Measurements from ENCODE around the gene CCNE1. TPM values are rescaled to one million over a fixed set of nuclear protein-coding genes. Genes with fewer than 3 reads are reported as not detected.

CCNE1 gene
- total and polyA plus RNA-seq, 2 of the 13 experiments (the other 11 are each of a cell fraction or from before 2014, with no cell fraction given) = 16.0 to 50.6 TPM

GRCh38 chr19:29841559-29842367, 30.0 kb downstream of the CCNE1 start (continued):
- TF ChIP-seq, protein P1, sequence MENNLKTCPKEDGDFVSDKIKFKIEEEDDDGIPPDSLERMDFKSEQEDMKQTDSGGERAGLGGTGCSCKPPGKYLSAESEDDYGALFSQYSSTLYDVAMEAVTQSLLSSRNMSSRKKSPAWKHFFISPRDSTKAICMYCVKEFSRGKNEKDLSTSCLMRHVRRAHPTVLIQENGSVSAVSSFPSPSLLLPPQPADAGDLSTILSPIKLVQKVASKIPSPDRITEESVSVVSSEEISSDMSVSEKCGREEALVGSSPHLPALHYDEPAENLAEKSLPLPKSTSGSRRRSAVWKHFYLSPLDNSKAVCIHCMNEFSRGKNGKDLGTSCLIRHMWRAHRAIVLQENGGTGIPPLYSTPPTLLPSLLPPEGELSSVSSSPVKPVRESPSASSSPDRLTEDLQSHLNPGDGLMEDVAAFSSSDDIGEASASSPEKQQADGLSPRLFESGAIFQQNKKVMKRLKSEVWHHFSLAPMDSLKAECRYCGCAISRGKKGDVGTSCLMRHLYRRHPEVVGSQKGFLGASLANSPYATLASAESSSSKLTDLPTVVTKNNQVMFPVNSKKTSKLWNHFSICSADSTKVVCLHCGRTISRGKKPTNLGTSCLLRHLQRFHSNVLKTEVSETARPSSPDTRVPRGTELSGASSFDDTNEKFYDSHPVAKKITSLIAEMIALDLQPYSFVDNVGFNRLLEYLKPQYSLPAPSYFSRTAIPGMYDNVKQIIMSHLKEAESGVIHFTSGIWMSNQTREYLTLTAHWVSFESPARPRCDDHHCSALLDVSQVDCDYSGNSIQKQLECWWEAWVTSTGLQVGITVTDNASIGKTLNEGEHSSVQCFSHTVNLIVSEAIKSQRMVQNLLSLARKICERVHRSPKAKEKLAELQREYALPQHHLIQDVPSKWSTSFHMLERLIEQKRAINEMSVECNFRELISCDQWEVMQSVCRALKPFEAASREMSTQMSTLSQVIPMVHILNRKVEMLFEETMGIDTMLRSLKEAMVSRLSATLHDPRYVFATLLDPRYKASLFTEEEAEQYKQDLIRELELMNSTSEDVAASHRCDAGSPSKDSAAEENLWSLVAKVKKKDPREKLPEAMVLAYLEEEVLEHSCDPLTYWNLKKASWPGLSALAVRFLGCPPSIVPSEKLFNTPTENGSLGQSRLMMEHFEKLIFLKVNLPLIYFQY (CRISPR knock-in tag; IDR thresholded peaks at IDR 0.05; ENCODE audit: borderline replicate concordance) = 0 out of 2 replicates have a peak, but pooled peaks have one; percentile 17
- TF ChIP-seq ZBTB25 (CRISPR knock-in tag; IDR thresholded peaks at IDR 0.05) = 0 out of 2 replicates have a peak, but pooled peaks have one; percentile 21
- 0 out of 2 replicates have a peak, but pooled peaks have one; percentile 49 for TF ChIP-seq MIXL1 (CRISPR knock-in tag; IDR thresholded peaks at IDR 0.05)
- TF ChIP-seq ZSCAN20 (CRISPR knock-in tag; IDR thresholded peaks at IDR 0.05; ENCODE audit: borderline replicate concordance) = no peak
- no peak for TF ChIP-seq SKI (IDR thresholded peaks at IDR 0.05; ENCODE audit: partially characterized antibody)
- TF ChIP-seq, protein P2, sequence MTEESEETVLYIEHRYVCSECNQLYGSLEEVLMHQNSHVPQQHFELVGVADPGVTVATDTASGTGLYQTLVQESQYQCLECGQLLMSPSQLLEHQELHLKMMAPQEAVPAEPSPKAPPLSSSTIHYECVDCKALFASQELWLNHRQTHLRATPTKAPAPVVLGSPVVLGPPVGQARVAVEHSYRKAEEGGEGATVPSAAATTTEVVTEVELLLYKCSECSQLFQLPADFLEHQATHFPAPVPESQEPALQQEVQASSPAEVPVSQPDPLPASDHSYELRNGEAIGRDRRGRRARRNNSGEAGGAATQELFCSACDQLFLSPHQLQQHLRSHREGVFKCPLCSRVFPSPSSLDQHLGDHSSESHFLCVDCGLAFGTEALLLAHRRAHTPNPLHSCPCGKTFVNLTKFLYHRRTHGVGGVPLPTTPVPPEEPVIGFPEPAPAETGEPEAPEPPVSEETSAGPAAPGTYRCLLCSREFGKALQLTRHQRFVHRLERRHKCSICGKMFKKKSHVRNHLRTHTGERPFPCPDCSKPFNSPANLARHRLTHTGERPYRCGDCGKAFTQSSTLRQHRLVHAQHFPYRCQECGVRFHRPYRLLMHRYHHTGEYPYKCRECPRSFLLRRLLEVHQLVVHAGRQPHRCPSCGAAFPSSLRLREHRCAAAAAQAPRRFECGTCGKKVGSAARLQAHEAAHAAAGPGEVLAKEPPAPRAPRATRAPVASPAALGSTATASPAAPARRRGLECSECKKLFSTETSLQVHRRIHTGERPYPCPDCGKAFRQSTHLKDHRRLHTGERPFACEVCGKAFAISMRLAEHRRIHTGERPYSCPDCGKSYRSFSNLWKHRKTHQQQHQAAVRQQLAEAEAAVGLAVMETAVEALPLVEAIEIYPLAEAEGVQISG (CRISPR knock-in tag; IDR thresholded peaks at IDR 0.05) = peak; percentile 28; the same call in 1 of the 2 replicates
- TF ChIP-seq, protein P3, sequence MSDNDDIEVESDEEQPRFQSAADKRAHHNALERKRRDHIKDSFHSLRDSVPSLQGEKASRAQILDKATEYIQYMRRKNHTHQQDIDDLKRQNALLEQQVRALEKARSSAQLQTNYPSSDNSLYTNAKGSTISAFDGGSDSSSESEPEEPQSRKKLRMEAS (IDR thresholded peaks at IDR 0.05) = peak; percentile 79
- TF ChIP-seq, protein P4, sequence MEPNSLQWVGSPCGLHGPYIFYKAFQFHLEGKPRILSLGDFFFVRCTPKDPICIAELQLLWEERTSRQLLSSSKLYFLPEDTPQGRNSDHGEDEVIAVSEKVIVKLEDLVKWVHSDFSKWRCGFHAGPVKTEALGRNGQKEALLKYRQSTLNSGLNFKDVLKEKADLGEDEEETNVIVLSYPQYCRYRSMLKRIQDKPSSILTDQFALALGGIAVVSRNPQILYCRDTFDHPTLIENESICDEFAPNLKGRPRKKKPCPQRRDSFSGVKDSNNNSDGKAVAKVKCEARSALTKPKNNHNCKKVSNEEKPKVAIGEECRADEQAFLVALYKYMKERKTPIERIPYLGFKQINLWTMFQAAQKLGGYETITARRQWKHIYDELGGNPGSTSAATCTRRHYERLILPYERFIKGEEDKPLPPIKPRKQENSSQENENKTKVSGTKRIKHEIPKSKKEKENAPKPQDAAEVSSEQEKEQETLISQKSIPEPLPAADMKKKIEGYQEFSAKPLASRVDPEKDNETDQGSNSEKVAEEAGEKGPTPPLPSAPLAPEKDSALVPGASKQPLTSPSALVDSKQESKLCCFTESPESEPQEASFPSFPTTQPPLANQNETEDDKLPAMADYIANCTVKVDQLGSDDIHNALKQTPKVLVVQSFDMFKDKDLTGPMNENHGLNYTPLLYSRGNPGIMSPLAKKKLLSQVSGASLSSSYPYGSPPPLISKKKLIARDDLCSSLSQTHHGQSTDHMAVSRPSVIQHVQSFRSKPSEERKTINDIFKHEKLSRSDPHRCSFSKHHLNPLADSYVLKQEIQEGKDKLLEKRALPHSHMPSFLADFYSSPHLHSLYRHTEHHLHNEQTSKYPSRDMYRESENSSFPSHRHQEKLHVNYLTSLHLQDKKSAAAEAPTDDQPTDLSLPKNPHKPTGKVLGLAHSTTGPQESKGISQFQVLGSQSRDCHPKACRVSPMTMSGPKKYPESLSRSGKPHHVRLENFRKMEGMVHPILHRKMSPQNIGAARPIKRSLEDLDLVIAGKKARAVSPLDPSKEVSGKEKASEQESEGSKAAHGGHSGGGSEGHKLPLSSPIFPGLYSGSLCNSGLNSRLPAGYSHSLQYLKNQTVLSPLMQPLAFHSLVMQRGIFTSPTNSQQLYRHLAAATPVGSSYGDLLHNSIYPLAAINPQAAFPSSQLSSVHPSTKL (CRISPR knock-in tag; IDR thresholded peaks at IDR 0.05) = 0 out of 2 replicates have a peak, but pooled peaks have one; percentile 16
- peak; percentile 49 for TF ChIP-seq FOXA3 (CRISPR knock-in tag; IDR thresholded peaks at IDR 0.05)
- TF ChIP-seq ZNF124 (CRISPR knock-in tag; IDR thresholded peaks at IDR 0.05) = peak; percentile 33; the same call in 1 of the 2 replicates
- TF ChIP-seq GFI1 (CRISPR knock-in tag; IDR thresholded peaks at IDR 0.05; ENCODE audit: borderline replicate concordance) = peak; percentile 95
- TF ChIP-seq PHF21A (CRISPR knock-in tag; IDR thresholded peaks at IDR 0.05) = peak; percentile 84
- no peak for TF ChIP-seq ZNF747 (CRISPR knock-in tag; IDR thresholded peaks at IDR 0.05; ENCODE audit: borderline replicate concordance)
- peak; percentile 19; the same call in 1 of the 2 replicates for TF ChIP-seq PHF20 (CRISPR knock-in tag; IDR thresholded peaks at IDR 0.05)
- TF ChIP-seq ZNF431 (CRISPR knock-in tag; IDR thresholded peaks at IDR 0.05; ENCODE audit: borderline replicate concordance, low read depth) = 0 out of 2 replicates have a peak, but pooled peaks have one; percentile 10
- 0 out of 2 replicates have a peak, but pooled peaks have one; percentile 43 for TF ChIP-seq ISL2 (CRISPR knock-in tag; IDR thresholded peaks at IDR 0.05)
